ENCODE results near the gene PRKCH. TPM values are rescaled to one million over a fixed set of nuclear protein-coding genes. Genes with fewer than 3 reads are reported as not detected.

PRKCH gene
- total RNA-seq, 4 donors from 2014 or later = 34.5 to 51.3 (median 45.0) TPM

GRCh38 chr14:61392297-61392696 lies 70.9 kb downstream of the PRKCH start:
- H3K4me1 ChIP-seq = peaks cover 7 to 49% (median 20%) of the 10 kb centered on the region in 3 donors
- no peak for DNase-seq
- 76 to 80% methylated on average over 1 of the region's 1 CpG for WGBS, 2 donors
- no peaks in the 10 kb centered on the region for H3K9me3 ChIP-seq
- H3K4me3 ChIP-seq = no peak overlapping the region
- H3K36me3 ChIP-seq = peaks cover 0 to 11% (median 0%) of the 10 kb centered on the region in 3 donors
- intact Hi-C loops (cut with DNase I) = no loop called here
- no peak for TF ChIP-seq POLR2A (IDR thresholded peaks at IDR 0.05)
- no peak for TF ChIP-seq CTCF (IDR thresholded peaks at IDR 0.05)
- no peak overlapping the region for H3K27ac ChIP-seq
- no peaks in the 10 kb centered on the region for H3K27me3 ChIP-seq

GRCh38 chr14:61394542-61394941 lies 73.2 kb downstream of the PRKCH start:
- H3K27me3 ChIP-seq = no peaks in the 10 kb centered on the region
- H3K36me3 ChIP-seq = peaks cover 0 to 11% (median 0%) of the 10 kb centered on the region in 3 donors
- peaks cover 0 to 49% (median 2%) of the 10 kb centered on the region in 3 donors for H3K4me1 ChIP-seq
- no peak for DNase-seq
- intact Hi-C loops (cut with DNase I) = no loop called here
- H3K27ac ChIP-seq = no peak overlapping the region
- TF ChIP-seq POLR2A (IDR thresholded peaks at IDR 0.05) (no peak), CTCF (IDR thresholded peaks at IDR 0.05) (no peak)
- H3K4me3 ChIP-seq = no peak overlapping the region
- 93 to 100% methylated on average over 1 of the region's 1 CpG for WGBS, 2 donors
- H3K9me3 ChIP-seq = no peaks in the 10 kb centered on the region

- no peak for DNase-seq
- H3K36me3 ChIP-seq = peaks cover 0 to 11% (median 0%) of the 10 kb centered on the region in 3 donors
- TF ChIP-seq POLR2A (IDR thresholded peaks at IDR 0.05) = no peak
- TF ChIP-seq CTCF (IDR thresholded peaks at IDR 0.05) = no peak
- no peak overlapping the region for H3K27ac ChIP-seq
- no peak overlapping the region for H3K4me3 ChIP-seq
- peaks cover 0 to 49% (median 5%) of the 10 kb centered on the region in 3 donors for H3K4me1 ChIP-seq
- whole genome bisulfite sequencing, 2 donors = 65 to 70% methylated on average over 4 to 6 of the region's 6 CpGs
- no peaks in the 10 kb centered on the region for H3K27me3 ChIP-seq
- H3K9me3 ChIP-seq = no peaks in the 10 kb centered on the region
- intact Hi-C loops (cut with DNase I) = no loop called here
These were observed 73.8 kb downstream of the PRKCH start for GRCh38 chr14:61395115-61395725.

GRCh38 chr14:61396279-61396678 lies 74.9 kb downstream of the PRKCH start:
- no peak for DNase-seq
- H3K9me3 ChIP-seq = no peaks in the 10 kb centered on the region
- peaks cover 0 to 47% (median 5%) of the 10 kb centered on the region in 3 donors for H3K4me1 ChIP-seq
- intact Hi-C loops (cut with DNase I) = no loop called here
- H3K27ac ChIP-seq = no peak overlapping the region
- peaks cover 0 to 11% (median 0%) of the 10 kb centered on the region in 3 donors for H3K36me3 ChIP-seq
- 79 to 87% methylated on average over 1 of the region's 1 CpG for WGBS, 2 donors
- no peak overlapping the region for H3K4me3 ChIP-seq
- no peak for TF ChIP-seq CTCF (IDR thresholded peaks at IDR 0.05)
- no peak for TF ChIP-seq POLR2A (IDR thresholded peaks at IDR 0.05)
- H3K27me3 ChIP-seq = no peaks in the 10 kb centered on the region

GRCh38 chr14:61396694-61397093 lies 75.3 kb downstream of the PRKCH start:
- H3K27ac ChIP-seq = no peak overlapping the region
- H3K36me3 ChIP-seq = peaks cover 0 to 11% (median 0%) of the 10 kb centered on the region in 3 donors
- no peak overlapping the region for H3K4me3 ChIP-seq
- H3K27me3 ChIP-seq = no peaks in the 10 kb centered on the region
- peaks cover 0 to 45% (median 5%) of the 10 kb centered on the region in 3 donors for H3K4me1 ChIP-seq
- intact Hi-C loops (cut with DNase I) = no loop called here
- TF ChIP-seq CTCF (IDR thresholded peaks at IDR 0.05) (no peak), POLR2A (IDR thresholded peaks at IDR 0.05) (no peak)
- no peaks in the 10 kb centered on the region for H3K9me3 ChIP-seq
- no peak for DNase-seq
- WGBS, 2 donors = 76 to 82% methylated on average over 3 of the region's 3 CpGs

All from esophagus squamous epithelium (tissue), 5 donors.